Activated CD8-positive, alpha-beta memory T cell treated with anti-CD3 and anti-CD28 coated beads, Interleukin-2, amount 50 U/mL, for 48 hours (primary cell): ENCODE measurements around the gene RHOV.

ENCODE experiments used
- DNase-seq: peaks from one replicate; pipeline ENCODE4 v3.0.0-alpha.2; 2020

The RHOV gene

DNA sequence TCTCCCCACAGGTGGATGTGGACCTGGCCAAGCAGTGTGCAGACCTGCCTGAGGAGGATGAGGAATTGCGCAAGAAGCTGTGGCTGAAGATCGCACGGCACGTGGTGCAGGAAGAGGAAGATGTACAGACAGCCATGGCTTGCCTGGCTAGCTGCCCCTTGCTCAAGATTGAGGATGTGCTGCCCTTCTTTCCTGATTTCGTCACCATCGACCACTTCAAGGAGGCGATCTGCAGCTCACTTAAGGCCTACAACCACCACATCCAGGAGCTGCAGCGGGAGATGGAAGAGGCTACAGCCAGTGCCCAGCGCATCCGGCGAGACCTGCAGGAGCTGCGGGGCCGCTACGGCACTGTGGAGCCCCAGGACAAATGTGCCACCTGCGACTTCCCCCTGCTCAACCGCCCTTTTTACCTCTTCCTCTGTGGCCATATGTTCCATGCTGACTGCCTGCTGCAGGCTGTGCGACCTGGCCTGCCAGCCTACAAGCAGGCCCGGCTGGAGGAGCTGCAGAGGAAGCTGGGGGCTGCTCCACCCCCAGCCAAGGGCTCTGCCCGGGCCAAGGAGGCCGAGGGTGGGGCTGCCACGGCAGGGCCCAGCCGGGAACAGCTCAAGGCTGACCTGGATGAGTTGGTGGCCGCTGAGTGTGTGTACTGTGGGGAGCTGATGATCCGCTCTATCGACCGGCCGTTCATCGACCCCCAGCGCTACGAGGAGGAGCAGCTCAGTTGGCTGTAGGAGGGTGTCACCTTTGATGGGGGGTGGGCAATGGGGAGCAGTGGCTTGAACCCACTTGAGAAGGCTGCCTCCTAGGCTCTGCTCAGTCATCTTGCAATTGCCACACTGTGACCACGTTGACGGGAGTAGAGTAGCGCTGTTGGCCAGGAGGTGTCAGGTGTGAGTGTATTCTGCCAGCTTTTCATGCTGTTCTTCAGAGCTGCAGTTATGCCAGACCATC, 28.8 kb upstream of the RHOV start:
- no peak for DNase-seq

DNA sequence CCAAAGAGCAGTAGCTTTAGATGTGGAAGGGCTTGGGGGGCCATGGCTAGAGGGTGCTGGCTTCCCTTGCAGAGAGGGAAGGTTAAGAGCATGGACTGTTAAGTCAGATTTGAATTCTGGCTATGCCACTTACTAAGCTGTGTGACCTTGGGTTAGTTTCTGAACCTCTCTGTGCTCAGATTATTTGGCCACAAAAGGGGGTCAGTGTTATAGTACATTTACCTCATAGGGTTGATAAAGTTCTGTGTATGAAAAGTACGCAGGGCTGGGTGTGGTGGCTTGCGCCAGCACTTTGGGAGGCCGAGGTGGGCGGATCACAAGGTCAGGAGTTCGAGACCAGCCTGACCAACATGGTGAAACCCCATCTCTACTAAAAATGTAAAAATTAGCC, 27.0 kb upstream of the RHOV start:
- DNase-seq = no peak

DNA sequence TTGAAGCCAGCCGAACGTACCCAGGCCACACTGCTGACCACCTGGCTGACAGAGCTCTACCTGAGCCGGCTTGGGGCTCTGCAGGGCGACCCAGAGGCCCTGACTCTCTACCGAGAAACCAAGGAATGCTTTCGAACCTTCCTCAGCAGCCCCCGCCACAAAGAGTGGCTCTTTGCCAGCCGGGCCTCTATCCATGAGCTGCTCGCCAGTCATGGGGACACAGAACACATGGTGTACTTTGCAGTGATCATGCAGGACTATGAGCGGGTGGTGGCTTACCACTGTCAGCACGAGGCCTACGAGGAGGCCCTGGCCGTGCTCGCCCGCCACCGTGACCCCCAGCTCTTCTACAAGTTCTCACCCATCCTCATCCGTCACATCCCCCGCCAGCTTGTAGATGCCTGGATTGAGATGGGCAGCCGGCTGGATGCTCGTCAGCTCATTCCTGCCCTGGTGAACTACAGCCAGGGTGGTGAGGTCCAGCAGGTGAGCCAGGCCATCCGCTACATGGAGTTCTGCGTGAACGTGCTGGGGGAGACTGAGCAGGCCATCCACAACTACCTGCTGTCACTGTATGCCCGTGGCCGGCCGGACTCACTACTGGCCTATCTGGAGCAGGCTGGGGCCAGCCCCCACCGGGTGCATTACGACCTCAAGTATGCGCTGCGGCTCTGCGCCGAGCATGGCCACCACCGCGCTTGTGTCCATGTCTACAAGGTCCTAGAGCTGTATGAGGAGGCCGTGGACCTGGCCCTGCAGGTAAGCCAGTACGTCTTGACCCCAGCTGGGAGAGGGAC, 26.4 kb upstream of the RHOV start:
- DNase-seq = no peak

DNA sequence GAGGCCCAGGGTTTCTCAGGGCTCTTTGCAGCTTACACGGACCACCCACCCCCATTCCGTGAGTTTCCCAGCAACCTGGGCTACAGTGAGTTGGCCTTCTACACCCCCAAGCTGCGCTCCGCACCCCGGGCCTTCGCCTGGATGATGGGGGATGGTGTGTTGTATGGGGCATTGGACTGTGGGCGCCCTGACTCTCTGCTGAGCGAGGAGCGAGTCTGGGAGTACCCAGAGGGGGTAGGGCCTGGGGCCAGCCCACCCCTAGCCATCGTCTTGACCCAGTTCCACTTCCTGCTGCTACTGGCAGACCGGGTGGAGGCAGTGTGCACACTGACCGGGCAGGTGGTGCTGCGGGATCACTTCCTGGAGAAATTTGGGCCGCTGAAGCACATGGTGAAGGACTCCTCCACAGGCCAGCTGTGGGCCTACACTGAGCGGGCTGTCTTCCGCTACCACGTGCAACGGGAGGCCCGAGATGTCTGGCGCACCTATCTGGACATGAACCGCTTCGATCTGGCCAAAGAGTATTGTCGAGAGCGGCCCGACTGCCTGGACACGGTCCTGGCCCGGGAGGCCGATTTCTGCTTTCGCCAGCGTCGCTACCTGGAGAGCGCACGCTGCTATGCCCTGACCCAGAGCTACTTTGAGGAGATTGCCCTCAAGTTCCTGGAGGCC, 25.6 kb upstream of the RHOV start:
- DNase-seq = no peak

DNA sequence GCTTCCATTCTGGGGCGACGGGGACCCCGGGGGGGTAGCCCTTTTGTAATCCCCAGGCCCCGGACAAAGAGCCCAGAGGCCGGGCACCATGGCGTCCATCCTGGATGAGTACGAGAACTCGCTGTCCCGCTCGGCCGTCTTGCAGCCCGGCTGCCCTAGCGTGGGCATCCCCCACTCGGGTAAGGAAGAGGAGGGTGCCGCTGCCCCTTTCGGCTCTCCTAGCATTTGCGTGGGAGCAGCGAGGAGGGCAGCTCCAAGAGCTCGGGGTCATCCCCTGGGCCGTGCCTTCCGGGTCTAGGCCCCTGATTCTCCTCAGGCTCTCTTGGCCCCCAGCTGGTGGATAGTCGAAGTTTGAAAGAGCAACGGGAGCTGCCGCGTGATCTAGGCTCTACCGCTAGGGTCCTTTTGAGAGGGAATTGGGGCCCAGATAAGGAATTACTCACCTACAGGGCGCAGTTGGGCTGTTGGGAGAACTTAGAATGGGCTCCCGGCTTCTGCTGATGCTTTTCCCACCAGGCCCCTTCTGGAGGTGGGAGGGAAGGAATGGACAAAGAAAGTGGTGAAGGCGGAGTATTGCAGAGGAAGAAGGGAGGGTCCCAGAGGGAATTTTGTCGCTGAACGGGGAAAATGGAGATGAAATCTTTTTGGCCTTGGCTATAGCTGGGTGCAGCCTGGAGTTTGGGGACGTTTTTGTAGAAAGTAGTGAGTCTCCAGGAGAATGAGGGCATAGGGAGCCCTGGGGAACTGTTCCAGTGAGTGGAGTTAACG, 20.8 kb upstream of the RHOV start:
- DNase-seq = peak; percentile 78

DNA sequence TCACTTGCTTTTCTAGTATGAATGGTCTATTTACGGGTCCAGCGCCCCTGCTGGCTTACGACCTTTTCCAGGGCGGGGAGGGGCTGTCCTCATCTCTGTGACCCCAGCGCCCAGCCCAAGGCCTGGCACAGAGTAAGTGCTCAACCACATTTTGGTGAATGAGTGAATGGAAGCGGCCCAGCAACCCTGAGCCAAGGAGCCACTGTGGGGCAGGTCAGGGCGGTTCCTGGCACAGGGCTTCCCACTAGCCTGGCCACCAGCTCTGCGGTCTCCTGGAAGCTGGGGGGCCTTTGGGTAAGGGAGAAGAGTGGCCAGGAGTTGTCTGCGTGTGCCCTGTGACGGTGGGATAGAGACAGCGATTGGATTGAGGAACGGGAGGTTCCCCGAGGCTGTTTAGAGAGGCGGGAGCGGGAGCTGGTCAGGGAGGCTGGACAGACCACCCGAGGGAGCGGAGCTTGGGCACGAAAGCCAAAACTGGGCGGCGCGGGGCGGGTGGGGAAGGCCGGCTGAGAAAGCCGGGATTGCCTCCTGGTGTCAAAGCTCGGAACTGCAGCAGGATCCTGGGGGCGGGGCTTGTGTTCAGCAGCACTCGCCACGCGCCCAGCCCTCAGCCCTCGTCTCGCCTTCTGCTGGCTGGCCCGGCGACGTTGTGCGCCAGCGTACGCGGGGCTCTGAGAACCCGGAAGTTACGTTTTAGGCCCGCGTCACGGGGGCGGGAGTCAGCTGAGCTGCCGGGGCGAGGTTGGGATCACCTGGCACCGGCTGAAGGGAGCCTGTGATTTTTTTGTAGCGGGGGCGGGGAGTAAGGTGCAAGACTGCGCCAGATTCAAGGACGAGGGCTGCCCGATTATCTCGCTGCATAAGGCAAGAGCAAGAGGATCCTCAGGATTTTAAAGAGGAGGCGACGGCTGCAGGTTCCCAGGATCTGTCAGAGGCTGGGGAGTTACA, 20.0 kb upstream of the RHOV start, which contains the start of gene VPS18:
TSS of gene VPS18 (plus strand) at position 718 of the 948 bp plus-strand sequence. CDS start 319 bp downstream, outside the sequence.
- DNase-seq = peak; percentile 100

DNA sequence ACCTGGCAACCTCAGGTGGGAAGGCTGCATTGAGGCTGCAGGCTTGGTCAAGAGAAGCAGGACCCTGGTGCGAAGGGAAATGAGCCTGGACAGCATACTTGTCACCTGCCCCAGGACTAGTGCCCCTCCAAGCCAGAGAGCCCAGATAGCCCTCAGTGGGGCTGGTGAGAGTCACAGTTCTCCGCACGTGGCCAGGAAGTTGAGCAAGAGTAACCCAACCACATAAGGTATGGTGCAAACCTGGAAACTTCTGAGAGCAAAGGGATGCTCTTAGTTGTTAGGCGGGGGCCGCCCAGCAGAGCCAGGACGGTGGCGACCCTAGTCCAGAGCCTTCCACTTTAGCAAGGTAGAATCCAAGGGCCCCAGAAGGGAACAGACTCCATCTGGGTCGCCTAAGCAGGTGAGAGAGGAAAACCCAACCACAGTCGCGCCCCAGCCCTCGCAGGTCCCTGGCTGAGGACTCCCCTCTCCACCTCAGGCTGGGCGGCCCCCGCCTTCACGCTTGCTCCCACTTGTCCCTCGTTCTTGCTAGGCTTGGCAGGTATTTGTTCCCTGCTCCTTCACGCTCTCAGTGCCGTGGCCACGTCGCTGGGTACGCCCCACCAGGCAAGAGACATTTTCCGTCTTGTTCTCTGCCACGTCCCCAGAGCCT, 19.1 kb upstream of the RHOV start:
- no peak for DNase-seq

DNA sequence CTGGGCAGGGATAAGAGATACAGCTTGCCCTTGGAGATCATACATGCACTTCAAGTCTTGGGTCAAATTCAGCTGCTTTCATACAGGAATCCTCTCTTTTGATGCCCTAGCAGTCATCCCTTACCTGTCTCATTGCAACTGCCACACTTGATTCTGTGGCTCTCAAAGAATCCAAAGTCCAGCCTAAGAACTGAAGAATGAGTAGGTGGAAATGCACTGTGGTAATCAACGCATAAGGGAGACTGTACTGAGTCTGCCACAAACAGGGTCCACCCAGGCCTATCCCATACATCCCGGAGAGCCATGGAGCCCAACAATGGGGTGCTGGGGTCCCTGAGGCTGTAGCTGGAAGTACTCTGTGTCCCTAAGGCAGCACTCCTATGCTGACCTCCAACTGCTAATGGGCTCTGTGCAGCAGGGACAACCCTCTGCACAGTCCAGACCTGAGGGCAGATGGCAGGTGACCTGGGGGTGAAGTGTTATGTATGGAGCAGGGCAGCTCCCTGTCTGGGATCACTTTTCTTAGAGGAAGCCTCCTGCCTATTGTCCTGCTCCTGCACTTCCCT, 18.5 kb upstream of the RHOV start:
- DNase-seq = no peak

DNA sequence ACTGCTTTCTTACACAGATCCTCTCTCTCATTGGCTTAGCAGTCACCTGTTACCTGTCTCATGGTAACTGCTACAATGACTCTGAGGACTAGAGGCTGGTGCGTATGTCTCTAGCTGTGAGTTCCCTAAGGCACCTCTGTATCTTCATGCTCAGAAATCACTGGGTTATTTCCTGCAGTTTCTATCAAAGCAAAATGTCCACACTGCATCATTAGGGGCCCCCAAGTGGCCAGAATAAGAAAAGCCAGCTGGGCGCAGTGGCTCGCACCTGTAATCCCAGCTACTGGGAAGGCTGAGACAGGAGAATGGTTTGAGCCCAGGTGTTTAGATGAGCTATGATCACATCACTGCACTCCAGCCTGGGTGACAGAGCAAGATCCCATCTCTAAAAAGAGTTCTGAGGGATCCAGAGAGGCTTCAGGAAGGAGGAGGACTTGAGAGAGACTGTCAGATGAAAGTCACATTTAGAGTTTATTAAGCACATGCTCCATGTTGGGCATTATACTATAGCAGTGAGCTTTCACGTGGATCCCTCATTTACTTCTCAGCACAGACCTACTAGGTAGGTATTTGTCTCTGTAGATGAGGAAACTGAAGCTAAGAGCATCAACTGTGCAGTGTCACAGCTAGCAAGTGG, 17.9 kb upstream of the RHOV start:
- no peak for DNase-seq

DNA sequence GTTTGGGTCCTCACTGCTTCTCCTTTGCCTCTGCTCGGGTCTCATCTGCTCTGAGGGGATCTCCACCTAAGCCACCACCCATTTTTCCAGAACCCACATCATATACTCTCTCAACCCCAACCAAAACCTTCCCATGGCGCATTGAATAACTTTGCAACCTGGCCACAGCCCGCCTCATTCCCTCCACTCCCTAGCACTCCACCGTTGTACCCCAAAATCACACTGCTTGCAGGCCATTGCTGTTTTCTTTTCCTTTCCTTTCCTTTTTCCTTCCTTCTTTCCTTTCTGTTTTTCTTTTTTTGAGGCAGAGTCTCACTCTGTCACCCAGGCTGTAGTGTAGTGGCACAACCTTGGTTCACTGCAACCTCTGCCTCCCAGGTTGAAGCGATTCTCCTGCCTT, 17.1 kb upstream of the RHOV start:
- no peak for DNase-seq

DNA sequence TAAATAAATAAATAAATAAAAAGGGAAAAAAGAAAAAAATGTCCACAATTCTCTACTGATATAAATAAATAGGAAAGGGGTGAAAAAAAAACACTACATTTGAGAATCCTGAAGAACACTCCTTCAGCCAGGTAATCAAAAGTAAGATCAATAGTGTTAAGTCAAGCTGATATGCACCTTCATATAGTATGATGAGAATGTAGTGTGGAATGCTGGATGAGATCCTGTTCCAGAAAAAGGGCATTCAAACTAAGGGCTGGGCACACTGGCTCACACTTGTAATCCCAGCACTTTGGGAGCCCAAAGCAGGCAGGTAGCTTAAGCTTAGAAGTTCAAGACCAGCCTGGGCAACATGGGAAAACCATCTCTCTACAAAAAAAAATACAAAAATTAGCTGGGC, 15.1 kb upstream of the RHOV start:
- DNase-seq = no peak

DNA sequence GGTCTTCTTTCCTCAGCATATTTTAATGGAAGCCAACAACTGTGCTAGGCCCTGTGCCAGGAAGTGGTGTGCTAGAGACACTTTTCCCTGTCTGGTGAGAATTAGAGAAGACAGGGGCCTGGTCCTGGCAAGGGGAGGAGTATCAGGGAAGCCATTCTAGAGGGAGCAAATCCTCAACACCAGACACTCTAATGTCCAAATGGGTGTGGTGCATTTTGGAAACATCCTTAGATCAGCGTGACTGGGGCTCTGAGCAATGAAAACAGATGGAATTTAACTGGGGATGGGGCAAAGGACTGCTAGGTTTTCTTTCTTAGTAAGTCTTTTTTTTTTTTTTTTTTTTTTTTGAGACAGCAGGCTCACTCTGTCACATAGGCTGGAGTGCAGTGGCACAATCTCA, 12.6 kb upstream of the RHOV start:
- DNase-seq = no peak

DNA sequence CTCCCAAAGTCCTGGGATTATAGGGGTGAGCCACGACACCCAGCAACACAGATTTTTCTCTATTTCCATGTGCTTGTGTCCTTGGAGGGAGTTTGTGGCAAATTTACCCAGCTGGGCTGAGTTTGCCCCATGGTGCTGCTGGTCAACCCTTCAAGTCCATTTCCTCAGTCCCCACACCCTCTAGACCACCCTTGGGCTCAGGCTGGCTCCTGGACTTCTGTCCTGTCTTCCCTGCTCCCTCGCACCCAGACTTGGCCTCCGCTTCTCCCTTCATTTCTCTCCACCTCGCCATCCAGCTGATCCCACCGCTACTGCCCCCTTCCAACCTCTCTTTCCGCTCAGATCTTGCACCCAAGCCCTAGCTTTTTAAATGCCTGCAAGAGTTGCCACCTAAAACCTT, 7.3 kb upstream of the RHOV start:
- DNase-seq = no peak

DNA sequence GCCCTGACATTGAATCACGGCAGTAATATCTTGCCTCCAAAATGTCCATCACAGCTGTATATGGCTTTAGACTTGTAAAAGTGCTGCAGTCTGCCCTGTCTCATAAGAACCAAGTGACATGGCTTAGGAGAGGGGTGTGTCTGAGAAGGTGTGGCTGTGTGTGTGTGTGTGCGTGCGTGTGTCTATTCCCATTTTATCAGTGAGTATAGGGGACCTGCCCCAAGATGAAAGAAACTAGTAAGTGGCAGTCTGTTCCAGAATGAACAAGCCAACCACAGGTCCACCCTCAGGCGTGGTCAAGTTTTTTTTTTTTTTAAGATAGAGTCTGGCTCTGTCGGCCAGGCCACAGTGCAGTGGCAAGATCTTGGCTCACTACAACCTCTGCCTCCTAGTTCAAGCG, 5.6 kb upstream of the RHOV start:
- DNase-seq = no peak

DNA sequence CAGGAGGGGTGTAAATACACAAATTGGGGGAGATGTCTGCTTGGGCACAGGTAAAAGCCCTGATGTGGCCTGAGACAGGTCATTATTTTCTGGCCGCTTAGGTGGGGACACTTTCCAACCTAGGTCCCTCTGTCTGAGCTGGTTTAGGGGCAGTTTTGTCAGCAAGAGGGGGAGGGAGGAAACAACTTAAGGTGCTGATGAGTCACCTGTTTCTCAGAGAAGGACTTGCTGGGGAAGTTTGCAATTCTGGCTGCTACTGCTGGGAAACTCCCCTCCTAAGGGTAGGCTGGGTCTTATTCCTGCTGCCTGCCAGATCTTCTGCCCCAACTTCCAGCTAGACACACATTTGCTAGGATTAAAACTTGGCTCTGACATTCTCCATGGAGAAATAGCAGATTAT, 4.8 kb upstream of the RHOV start:
- DNase-seq = no peak

DNA sequence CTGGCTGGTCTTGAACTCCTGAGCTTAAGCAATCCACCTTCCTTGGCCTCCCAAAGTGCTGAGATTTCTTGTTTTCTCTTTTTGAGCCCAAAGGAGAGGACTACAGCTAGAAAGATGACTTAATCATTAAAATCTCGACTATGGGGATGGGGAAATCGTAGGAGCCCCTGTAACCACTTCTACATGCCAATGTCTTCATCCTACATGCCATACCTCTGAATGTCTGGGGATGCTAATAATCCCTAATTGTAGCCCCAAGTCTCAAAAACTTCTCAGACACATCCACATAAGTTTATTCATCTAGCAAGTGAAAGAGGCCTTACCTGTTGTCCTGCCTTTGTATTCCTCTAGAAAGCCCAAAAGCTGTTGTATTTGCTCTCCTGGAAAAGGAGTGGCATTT, 3.7 kb upstream of the RHOV start:
- no peak for DNase-seq

DNA sequence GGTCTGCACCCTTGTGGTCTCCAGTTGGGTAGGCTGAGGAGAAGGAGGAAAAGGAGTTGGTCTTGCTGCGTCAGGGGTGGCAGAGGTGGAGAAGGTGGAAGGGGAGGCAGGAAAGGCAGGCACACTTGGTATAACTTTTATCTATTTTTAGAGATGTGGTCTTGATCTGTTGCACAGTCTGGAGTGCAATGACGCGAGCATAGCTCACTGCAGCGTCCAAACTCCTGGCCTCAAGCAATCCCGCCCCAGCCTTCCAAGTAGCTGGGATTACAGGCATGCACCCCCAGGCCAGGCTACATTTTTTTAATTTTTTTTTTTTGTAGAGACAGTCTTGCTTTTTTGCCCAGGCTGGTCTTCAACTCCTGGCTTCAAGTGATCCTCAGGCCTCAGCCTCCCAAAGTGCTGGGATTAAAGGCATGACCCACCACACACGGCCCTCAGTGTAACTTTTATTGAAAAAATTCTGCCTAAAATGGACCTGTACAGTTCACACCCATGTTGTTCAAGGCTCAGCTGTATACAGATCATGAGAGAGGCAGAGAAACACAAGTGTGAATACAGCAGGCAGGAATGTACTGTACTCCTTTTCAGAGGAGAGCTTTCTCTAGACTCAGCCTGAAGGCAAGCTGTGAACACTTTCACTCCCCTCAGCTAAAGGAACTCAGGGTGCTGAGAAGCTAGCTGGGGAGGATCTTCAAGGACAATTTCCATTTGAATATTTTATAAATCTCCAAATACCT, 2.1 kb upstream of the RHOV start:
- no peak for DNase-seq

DNA sequence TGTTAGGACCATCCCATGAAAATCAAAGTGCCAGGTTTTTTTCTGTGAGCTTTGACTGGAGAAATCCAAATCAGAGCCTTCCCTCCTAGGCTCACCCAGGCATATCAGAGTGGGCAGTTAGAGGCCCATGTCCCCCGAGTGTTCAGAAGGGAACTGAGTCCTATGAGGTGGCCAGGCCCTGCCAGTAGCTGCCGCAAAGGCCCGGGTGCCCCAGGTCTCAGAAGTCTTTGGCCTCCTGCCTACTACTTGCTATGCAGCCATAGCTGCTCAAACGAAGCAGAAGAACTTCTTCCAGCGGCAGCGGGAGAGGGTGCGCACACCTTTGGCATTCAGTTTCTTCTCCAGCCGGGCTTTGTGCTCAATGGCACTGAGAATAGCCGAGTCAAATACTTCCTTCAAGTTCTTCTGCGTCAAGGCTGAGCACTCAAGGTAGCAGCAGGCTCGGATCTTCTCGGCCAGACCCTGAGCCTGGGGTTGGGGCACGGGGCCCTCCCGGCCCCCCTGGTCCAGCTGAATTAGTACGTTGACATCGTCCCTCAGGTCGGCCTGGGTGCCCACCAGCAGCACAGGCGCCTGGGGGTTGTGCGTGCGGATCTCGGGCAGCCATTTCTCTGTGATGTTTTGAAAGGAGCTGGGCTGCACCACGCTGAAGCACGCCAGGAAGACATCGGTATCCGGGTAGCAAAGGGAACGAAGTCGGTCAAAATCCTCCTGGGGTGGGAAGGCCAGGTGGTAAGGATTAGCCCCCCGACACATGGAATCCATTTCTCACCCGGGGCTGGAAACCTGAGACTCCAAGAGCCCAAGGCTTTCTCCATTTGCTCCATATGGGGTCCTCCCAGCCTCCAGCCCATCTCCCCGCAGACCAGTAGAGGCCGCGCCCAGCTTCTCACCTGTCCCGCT, 992 bp downstream of the RHOV start:
- DNase-seq = no peak
